GM12872 (cell line): ENCODE measurements around the gene C2orf76.

Experiments used
- CTCF ChIP-seq: IDR thresholded peaks from 3 replicates; pipeline ENCODE4 v1.5.1; 2011; ENCODE audit warnings: low read depth, mild to moderate bottlenecking, low read length, moderate library complexity; ENCODE audit not compliant: insufficient read depth

C2orf76 gene

GRCh38 chr2:119301413-119301812 is 65.2 kb downstream of the C2orf76 start:
- TF ChIP-seq CTCF, result no peak

GRCh38 chr2:119295688-119296375 is 70.8 kb downstream of the C2orf76 start:
- TF ChIP-seq CTCF, result no peak

- no peak for TF ChIP-seq CTCF
These were observed 72.0 kb downstream of the C2orf76 start for GRCh38 chr2:119294671-119295070.

- no peak for TF ChIP-seq CTCF
These were observed 72.7 kb downstream of the C2orf76 start for GRCh38 chr2:119293900-119294299.

- TF ChIP-seq CTCF, result no peak
These were observed 73.4 kb downstream of the C2orf76 start for GRCh38 chr2:119293254-119293653.

GRCh38 chr2:119292226-119292625 is 74.4 kb downstream of the C2orf76 start:
- no peak for TF ChIP-seq CTCF

- TF ChIP-seq CTCF, result no peak
These were observed 75.0 kb downstream of the C2orf76 start for GRCh38 chr2:119291588-119292167.
